ENCODE data around the gene BZW2.

The BZW2 gene

GRCh38 chr7:16698200-16698905 is 52.4 kb downstream of the BZW2 start:
- H3K27ac ChIP-seq = no peak overlapping the region
- TF ChIP-seq CTCF (conservative IDR thresholded peaks at IDR 0.05) = no peak
- no peak for TF ChIP-seq ZFX (IDR thresholded peaks at IDR 0.05)

- TF ChIP-seq CTCF (conservative IDR thresholded peaks at IDR 0.05) (peak; percentile 27), ZFX (IDR thresholded peaks at IDR 0.05) (no peak)
- no peak overlapping the region for H3K27ac ChIP-seq
These were observed 56.5 kb downstream of the BZW2 start for GRCh38 chr7:16702441-16702840.

GRCh38 chr7:16708511-16708910 is 62.5 kb downstream of the BZW2 start:
- TF ChIP-seq CTCF (conservative IDR thresholded peaks at IDR 0.05) = no peak
- TF ChIP-seq ZFX (IDR thresholded peaks at IDR 0.05) = no peak

GRCh38 chr7:16708980-16709379 is 63.0 kb downstream of the BZW2 start:
- no peak overlapping the region for H3K27ac ChIP-seq
- no peak for TF ChIP-seq ZFX (IDR thresholded peaks at IDR 0.05)
- TF ChIP-seq CTCF (conservative IDR thresholded peaks at IDR 0.05) = no peak

More at GRCh38 chr7:16708511-16708910, 62.5 kb downstream of the BZW2 start:
- no peak overlapping the region for H3K27ac ChIP-seq

GRCh38 chr7:16710651-16711050 is 64.7 kb downstream of the BZW2 start:
- H3K27ac ChIP-seq = no peak overlapping the region
- TF ChIP-seq ZFX (IDR thresholded peaks at IDR 0.05) (no peak), CTCF (conservative IDR thresholded peaks at IDR 0.05) (no peak)

GRCh38 chr7:16711730-16712129 is 65.7 kb downstream of the BZW2 start:
- TF ChIP-seq CTCF (conservative IDR thresholded peaks at IDR 0.05) (no peak), ZFX (IDR thresholded peaks at IDR 0.05) (no peak)
- no peak overlapping the region for H3K27ac ChIP-seq

GRCh38 chr7:16712916-16713315 is 66.9 kb downstream of the BZW2 start:
- H3K27ac ChIP-seq = peak overlapping the region; percentile 63
- no peak for TF ChIP-seq ZFX (IDR thresholded peaks at IDR 0.05)
- TF ChIP-seq CTCF (conservative IDR thresholded peaks at IDR 0.05) = no peak
